ENCODE data around the gene GDF2. TPM values are rescaled to one million over a fixed set of nuclear protein-coding genes. Genes with fewer than 3 reads are reported as not detected.
A peak's percentile ranks its signal among the peaks of the same experiment; 100 is the strongest.

Gene GDF2
- total RNA-seq, 1 donor from 2014 or later = not detected

DNA sequence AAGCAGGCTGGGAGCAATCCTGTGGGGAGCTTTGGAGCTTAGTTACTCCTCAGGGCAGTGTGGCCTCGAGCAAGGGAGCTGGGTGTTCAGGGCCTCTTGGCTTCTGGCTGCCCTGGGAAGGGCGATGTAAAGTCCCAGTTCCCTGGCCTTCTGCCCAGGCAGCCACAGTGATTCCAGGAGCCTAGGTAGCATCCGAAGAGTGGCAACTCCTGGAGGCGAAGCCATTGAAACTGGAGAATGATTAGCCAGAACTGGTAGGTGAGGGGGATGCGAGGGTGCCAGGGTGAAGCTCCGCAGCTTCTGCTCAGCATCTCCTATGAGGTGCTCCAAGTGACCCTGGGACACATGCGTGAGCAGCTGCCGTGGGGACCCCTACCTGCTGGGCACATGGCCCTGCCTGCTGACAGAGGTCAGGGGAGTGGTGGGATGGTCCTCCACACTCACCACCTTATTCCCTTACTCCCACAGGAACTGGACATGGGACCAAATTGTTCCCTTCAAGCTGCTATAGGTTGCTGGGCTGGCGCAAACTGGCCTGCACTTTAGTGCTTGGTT, 7.8 kb upstream of the GDF2 start:
- intact Hi-C loops (cut with DNase I) = loop anchor here (10.0 kb wide), 1 partner anchor 270 kb away; no protein-coding TSS in a partner anchor
- DNase-seq (peak; percentile 41), ATAC-seq (no peak)

GRCh38 chr10:47315421-47315820, 6.8 kb upstream of the GDF2 start:
- Histone ChIP-seq H3K27ac (no peak overlapping the region), H3K36me3 (no peaks in the 10 kb centered on the region), H3K9me3 (no peaks in the 10 kb centered on the region), H3K27me3 (no peaks in the 10 kb centered on the region), H3K4me1 (peaks cover 7% of the 10 kb centered on the region), H3K4me3 (no peak overlapping the region)
- TF ChIP-seq CTCF (IDR thresholded peaks at IDR 0.05) = no peak
- ATAC-seq (no peak), DNase-seq (no peak)
- intact Hi-C loops (cut with DNase I) = loop anchor here (10.0 kb wide), 1 partner anchor 271 kb away; no protein-coding TSS in a partner anchor

More for the DNA sequence above, 7.8 kb upstream of the GDF2 start:
- H3K4me1 ChIP-seq = peaks cover 7% of the 10 kb centered on the region
- no peak for TF ChIP-seq CTCF (IDR thresholded peaks at IDR 0.05)
- H3K36me3 ChIP-seq = no peaks in the 10 kb centered on the region
- H3K9me3 ChIP-seq = no peaks in the 10 kb centered on the region
- no peak overlapping the region for H3K4me3 ChIP-seq
- no peak overlapping the region for H3K27ac ChIP-seq
- H3K27me3 ChIP-seq = no peaks in the 10 kb centered on the region

GRCh38 chr10:47316131-47316530, 6.1 kb upstream of the GDF2 start:
- peak; percentile 6 for DNase-seq
- peaks cover 6% of the 10 kb centered on the region for H3K4me1 ChIP-seq
- no peaks in the 10 kb centered on the region for H3K36me3 ChIP-seq
- H3K27me3 ChIP-seq = no peaks in the 10 kb centered on the region
- intact Hi-C loops (cut with DNase I) = loop anchor here (10.0 kb wide), 1 partner anchor 271 kb away; no protein-coding TSS in a partner anchor
- no peak for TF ChIP-seq CTCF (IDR thresholded peaks at IDR 0.05)
- no peak overlapping the region for H3K4me3 ChIP-seq
- H3K27ac ChIP-seq = no peak overlapping the region
- H3K9me3 ChIP-seq = no peaks in the 10 kb centered on the region
- no peak for ATAC-seq

GRCh38 chr10:47317251-47317650, 5.0 kb upstream of the GDF2 start:
- no peak for TF ChIP-seq CTCF (IDR thresholded peaks at IDR 0.05)
- no peak overlapping the region for H3K27ac ChIP-seq
- DNase-seq = no peak
- no peaks in the 10 kb centered on the region for H3K4me1 ChIP-seq
- intact Hi-C loops (cut with DNase I) = loop anchor here (10.0 kb wide), 1 partner anchor 272 kb away; no protein-coding TSS in a partner anchor
- no peak for ATAC-seq
- H3K9me3 ChIP-seq = no peaks in the 10 kb centered on the region
- H3K4me3 ChIP-seq = no peak overlapping the region
- no peaks in the 10 kb centered on the region for H3K36me3 ChIP-seq
- no peaks in the 10 kb centered on the region for H3K27me3 ChIP-seq

DNA sequence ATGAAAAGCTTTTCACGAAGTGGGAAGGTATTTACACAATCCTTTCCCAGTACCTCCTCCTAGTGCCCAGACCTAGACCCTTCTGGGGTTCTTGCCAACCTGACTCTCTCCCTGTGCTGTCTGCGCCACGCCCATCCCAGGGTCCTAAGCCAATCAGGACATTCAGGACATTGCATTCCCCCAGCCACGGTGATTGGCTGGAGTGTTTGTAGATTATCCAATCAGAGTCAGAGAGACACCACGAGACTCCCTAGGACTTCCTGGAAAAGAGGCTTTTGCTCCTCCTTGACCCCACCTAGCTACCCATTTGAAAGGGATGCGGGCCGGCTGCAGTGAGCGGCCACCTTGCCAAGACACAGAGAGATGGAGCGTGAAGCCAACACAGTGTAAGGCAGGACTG, 3.5 kb upstream of the GDF2 start:
- H3K27ac ChIP-seq = no peak overlapping the region
- H3K36me3 ChIP-seq = no peaks in the 10 kb centered on the region
- ATAC-seq = no peak
- peak; percentile 34 for DNase-seq
- H3K27me3 ChIP-seq = no peaks in the 10 kb centered on the region
- H3K4me3 ChIP-seq = no peak overlapping the region
- H3K9me3 ChIP-seq = no peaks in the 10 kb centered on the region
- no peak for TF ChIP-seq CTCF (IDR thresholded peaks at IDR 0.05)
- intact Hi-C loops (cut with DNase I) = loop anchor here (10.0 kb wide), 1 partner anchor 274 kb away; no protein-coding TSS in a partner anchor
- H3K4me1 ChIP-seq = no peaks in the 10 kb centered on the region

Measured in upper lobe of right lung (tissue), 1 donor.